ENCODE measurements around the gene CMTM7.

- no peak for TF ChIP-seq TCF7L2 (IDR thresholded peaks at IDR 0.05; ENCODE audit: low read depth, low read length)
- TF ChIP-seq ZNF567 (CRISPR knock-in tag; IDR thresholded peaks at IDR 0.05; ENCODE audit: borderline replicate concordance): no peak
- no peak for TF ChIP-seq HMGA1 (CRISPR knock-in tag; conservative IDR thresholded peaks at IDR 0.05)
- TF ChIP-seq HNF4A (CRISPR knock-in tag; IDR thresholded peaks at IDR 0.05): no peak
Observed at GRCh38 chr3:32499585-32499984, 107.9 kb downstream of the CMTM7 start.
